GM12878 (cell line): ENCODE measurements around the gene PLA2G4E.

ENCODE experiments used
- ATF7 ChIP-seq: fragments of 450-650 bp; IDR thresholded peaks from 2 replicates; pipeline ENCODE4 v1.6.1; 2016; ENCODE audit warnings: low read depth, mild to moderate bottlenecking
- BHLHE40 ChIP-seq, 2 experiments: fragments of 450-650 bp in 1 of 2; IDR thresholded peaks; 2 replicates each; pipeline ENCODE4 v1.6.1; 2011 to 2017; ENCODE audit warnings: low read depth in 2 of 2, borderline replicate concordance in 1 of 2, improper control_type of control experiment in 1 of 2, low read length in 1 of 2, mild to moderate bottlenecking in 1 of 2
- CUX1 ChIP-seq: IDR thresholded peaks from 2 replicates; pipeline ENCODE4 v1.6.1; 2012; ENCODE audit warnings: improper control_type of control experiment, low read depth, low read length; ENCODE audit not compliant: insufficient replicate concordance
- EP300 ChIP-seq, 2 experiments: fragments of 150-350 bp in 1 of 2; IDR thresholded peaks; 2 replicates each; pipeline ENCODE4 v1.6.1; 2011 to 2012; ENCODE audit warnings: low read depth in 2 of 2, low read length in 2 of 2, borderline replicate concordance in 1 of 2, improper control_type of control experiment in 1 of 2, inconsistent platforms in 1 of 2; ENCODE audit not compliant: control insufficient read depth in 1 of 2
- EZH2 ChIP-seq: IDR thresholded peaks from 2 replicates; pipeline ENCODE4 v1.6.1; 2012; ENCODE audit warnings: low read depth, mild to moderate bottlenecking, control low read depth, inconsistent platforms, low read length, borderline replicate concordance; ENCODE audit not compliant: control insufficient read depth
- FOS ChIP-seq: IDR thresholded peaks from 3 replicates; pipeline ENCODE4 v1.6.1; 2011; ENCODE audit warnings: borderline replicate concordance; ENCODE audit not compliant: insufficient read length; ENCODE audit errors: extremely low read depth
- FOXM1 ChIP-seq: IDR thresholded peaks from 2 replicates; pipeline ENCODE4 v1.6.1; 2012; ENCODE audit warnings: low read depth, mild to moderate bottlenecking, inconsistent platforms, low read length, moderate library complexity
- PKNOX1 ChIP-seq: fragments of 450-650 bp; IDR thresholded peaks from 2 replicates; pipeline ENCODE4 v1.6.1; 2016; ENCODE audit warnings: mild to moderate bottlenecking
- TAF1 ChIP-seq: IDR thresholded peaks from 2 replicates; pipeline ENCODE4 v1.6.1; 2011; ENCODE audit warnings: mild to moderate bottlenecking, low read depth, low read length, borderline replicate concordance
- ZNF274 ChIP-seq: IDR thresholded peaks from one replicate; pipeline ENCODE4 v1.8.0; 2011; ENCODE audit not compliant: insufficient read length, insufficient read depth
- TF ChIP-seq, protein P1 (sequence below): IDR thresholded peaks from 2 replicates; pipeline ENCODE4 v1.6.1; 2011; ENCODE audit warnings: low read depth, low read length, improper control_type of control experiment, borderline replicate concordance
- TF ChIP-seq, protein P2 (sequence below): IDR thresholded peaks from 2 replicates; pipeline ENCODE4 v1.6.1; 2011; ENCODE audit warnings: borderline replicate concordance, low read depth, mild to moderate bottlenecking, moderate library complexity, low read length; ENCODE audit not compliant: insufficient read depth, poor library complexity, severe bottlenecking
- TF ChIP-seq, protein P3 (sequence below), 3 experiments: IDR thresholded peaks in 2 of 3; conservative IDR thresholded peaks in 1 of 3; 2 replicates each; pipeline ENCODE4 v1.5.1; 2011; ENCODE audit warnings: low read depth in 3 of 3, low read length in 3 of 3, mild to moderate bottlenecking in 3 of 3, control low read depth in 2 of 3, moderate library complexity in 2 of 3, inconsistent platforms in 1 of 3, mixed read lengths in 1 of 3; ENCODE audit not compliant: control insufficient read depth in 2 of 3, insufficient read depth in 1 of 3; ENCODE audit errors: extremely low read depth in 1 of 3

GRCh38 chr15:42012241-42012640, 8.6 kb downstream of the PLA2G4E start:
- TF ChIP-seq, protein P1, sequence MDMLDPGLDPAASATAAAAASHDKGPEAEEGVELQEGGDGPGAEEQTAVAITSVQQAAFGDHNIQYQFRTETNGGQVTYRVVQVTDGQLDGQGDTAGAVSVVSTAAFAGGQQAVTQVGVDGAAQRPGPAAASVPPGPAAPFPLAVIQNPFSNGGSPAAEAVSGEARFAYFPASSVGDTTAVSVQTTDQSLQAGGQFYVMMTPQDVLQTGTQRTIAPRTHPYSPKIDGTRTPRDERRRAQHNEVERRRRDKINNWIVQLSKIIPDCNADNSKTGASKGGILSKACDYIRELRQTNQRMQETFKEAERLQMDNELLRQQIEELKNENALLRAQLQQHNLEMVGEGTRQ, result no peak
- TF ChIP-seq FOXM1 (no peak), BHLHE40 (IDR thresholded peaks at IDR 0.05; ENCODE audit: borderline replicate concordance in 1 of 2, low read depth in 2 of 2, low read length in 1 of 2) (no peak), EZH2 (no peak), EP300 (IDR thresholded peaks at IDR 0.05; ENCODE audit: borderline replicate concordance in 1 of 2, control insufficient read depth in 1 of 2, low read depth in 2 of 2, low read length in 2 of 2) (no peak), ATF7 (no peak), PKNOX1 (no peak), CUX1 (no peak), ZNF274 (no peak), FOS (no peak), TAF1 (no peak)
- TF ChIP-seq, protein P2, sequence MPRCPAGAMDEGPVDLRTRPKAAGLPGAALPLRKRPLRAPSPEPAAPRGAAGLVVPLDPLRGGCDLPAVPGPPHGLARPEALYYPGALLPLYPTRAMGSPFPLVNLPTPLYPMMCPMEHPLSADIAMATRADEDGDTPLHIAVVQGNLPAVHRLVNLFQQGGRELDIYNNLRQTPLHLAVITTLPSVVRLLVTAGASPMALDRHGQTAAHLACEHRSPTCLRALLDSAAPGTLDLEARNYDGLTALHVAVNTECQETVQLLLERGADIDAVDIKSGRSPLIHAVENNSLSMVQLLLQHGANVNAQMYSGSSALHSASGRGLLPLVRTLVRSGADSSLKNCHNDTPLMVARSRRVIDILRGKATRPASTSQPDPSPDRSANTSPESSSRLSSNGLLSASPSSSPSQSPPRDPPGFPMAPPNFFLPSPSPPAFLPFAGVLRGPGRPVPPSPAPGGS, result no peak
- TF ChIP-seq, protein P3, sequence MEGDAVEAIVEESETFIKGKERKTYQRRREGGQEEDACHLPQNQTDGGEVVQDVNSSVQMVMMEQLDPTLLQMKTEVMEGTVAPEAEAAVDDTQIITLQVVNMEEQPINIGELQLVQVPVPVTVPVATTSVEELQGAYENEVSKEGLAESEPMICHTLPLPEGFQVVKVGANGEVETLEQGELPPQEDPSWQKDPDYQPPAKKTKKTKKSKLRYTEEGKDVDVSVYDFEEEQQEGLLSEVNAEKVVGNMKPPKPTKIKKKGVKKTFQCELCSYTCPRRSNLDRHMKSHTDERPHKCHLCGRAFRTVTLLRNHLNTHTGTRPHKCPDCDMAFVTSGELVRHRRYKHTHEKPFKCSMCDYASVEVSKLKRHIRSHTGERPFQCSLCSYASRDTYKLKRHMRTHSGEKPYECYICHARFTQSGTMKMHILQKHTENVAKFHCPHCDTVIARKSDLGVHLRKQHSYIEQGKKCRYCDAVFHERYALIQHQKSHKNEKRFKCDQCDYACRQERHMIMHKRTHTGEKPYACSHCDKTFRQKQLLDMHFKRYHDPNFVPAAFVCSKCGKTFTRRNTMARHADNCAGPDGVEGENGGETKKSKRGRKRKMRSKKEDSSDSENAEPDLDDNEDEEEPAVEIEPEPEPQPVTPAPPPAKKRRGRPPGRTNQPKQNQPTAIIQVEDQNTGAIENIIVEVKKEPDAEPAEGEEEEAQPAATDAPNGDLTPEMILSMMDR (IDR thresholded peaks at IDR 0.05 in 2 of 3, conservative IDR thresholded peaks at IDR 0.05 in 1 of 3; ENCODE audit: control insufficient read depth in 2 of 3, extremely low read depth in 1 of 3, insufficient read depth in 1 of 3, low read depth in 3 of 3, low read length in 3 of 3), result no peak
